Activated CD4-positive, CD25-positive, alpha-beta regulatory T cell (primary cell): ENCODE data around the gene DGKG.

Source experiments
- DNase-seq, 4 experiments: peaks; one replicate each; lab custom pipeline; 2025; lab: John Stamatoyannopoulos, UW

DGKG gene

GRCh38 chr3:186142393-186142932, 219.6 kb downstream of the DGKG start:
- DNase-seq: no peak

- DNase-seq: no peak
These were observed 220.2 kb downstream of the DGKG start for GRCh38 chr3:186141790-186142189.

GRCh38 chr3:186138272-186138981, 223.6 kb downstream of the DGKG start:
- DNase-seq: no peak

GRCh38 chr3:186137051-186137685, 224.9 kb downstream of the DGKG start:
- DNase-seq: no peak

GRCh38 chr3:186133980-186134379, 228.1 kb downstream of the DGKG start:
- no peak for DNase-seq

- DNase-seq: no peak
These were observed 229.5 kb downstream of the DGKG start for GRCh38 chr3:186132487-186132886.

GRCh38 chr3:186129206-186129605, 232.8 kb downstream of the DGKG start:
- DNase-seq: no peak

GRCh38 chr3:186128158-186128557, 233.9 kb downstream of the DGKG start:
- no peak for DNase-seq

GRCh38 chr3:186127463-186127862, 234.6 kb downstream of the DGKG start:
- DNase-seq: no peak

- DNase-seq: no peak
These were observed 236.9 kb downstream of the DGKG start for GRCh38 chr3:186125118-186125517.

GRCh38 chr3:186124592-186124991, 237.4 kb downstream of the DGKG start:
- no peak for DNase-seq

GRCh38 chr3:186123012-186123411, 239.0 kb downstream of the DGKG start:
- no peak for DNase-seq

GRCh38 chr3:186121968-186122367, 240.1 kb downstream of the DGKG start:
- no peak for DNase-seq

GRCh38 chr3:186121278-186121677, 240.8 kb downstream of the DGKG start:
- DNase-seq: no peak

GRCh38 chr3:186119499-186119898, 242.5 kb downstream of the DGKG start:
- no peak for DNase-seq

- DNase-seq: no peak
These were observed 243.3 kb downstream of the DGKG start for GRCh38 chr3:186118692-186119091.

- DNase-seq: no peak
These were observed 244.4 kb downstream of the DGKG start for GRCh38 chr3:186117521-186118134.

GRCh38 chr3:186115239-186115996, 246.6 kb downstream of the DGKG start:
- no peak for DNase-seq

GRCh38 chr3:186110975-186111974, 250.8 kb downstream of the DGKG start:
- no peak for DNase-seq

GRCh38 chr3:186109897-186110803, 251.9 kb downstream of the DGKG start:
- DNase-seq: no peak
